M059J (cell line): ENCODE data around the gene ZNF396. TPM values are rescaled to one million over a fixed set of nuclear protein-coding genes. Genes with fewer than 3 reads are reported as not detected.

Experiments used
- DNase-seq: peaks from one replicate; pipeline ENCODE4 v3.0.0-alpha.2; 2012; ENCODE audit warnings: low read depth
- total RNA-seq: library from RNA; depleted of rRNA; stranded (reverse); fragments of >200 nt; shearing (Covaris generic); gene quantifications from 2 replicates; pipeline ENCODE4 v1.2.3, GENCODE V29; 2014; rRNA removed

ZNF396 gene
- total RNA-seq = 1.7 TPM in 2 replicates

GRCh38 chr18:35376742-35377695 is at the start of gene ZNF396:
TSS of gene ZNF396 (minus strand) at chr18:35377337. CDS start at chr18:35374292, 3,045 bp downstream.
- peak; percentile 73 for DNase-seq

DNA sequence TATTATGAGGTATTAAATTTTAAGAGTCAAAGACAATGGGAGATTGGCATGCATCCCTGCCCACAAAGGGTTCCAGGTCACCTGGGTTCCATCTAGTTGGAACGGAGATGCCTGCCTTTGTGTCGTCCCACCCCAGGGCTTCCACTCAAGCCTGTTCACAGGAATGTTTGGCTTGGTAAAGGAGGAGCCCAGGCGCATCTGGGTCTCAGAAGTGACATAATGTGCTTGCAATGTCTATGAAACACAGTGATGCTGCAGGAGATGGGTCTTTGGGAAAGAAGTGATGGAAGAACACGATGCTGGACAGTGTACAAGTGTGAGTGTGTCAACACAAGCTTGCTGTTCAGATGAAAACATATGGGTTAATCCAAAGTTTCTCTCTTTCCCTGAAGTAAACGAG is 49.6 kb upstream of the ZNF396 start:
- peak; percentile 14 for DNase-seq

- DNase-seq = no peak
These were observed 47.2 kb upstream of the ZNF396 start for GRCh38 chr18:35424356-35424755.

- no peak for DNase-seq
These were observed 45.1 kb upstream of the ZNF396 start for GRCh38 chr18:35422237-35422636.

DNA sequence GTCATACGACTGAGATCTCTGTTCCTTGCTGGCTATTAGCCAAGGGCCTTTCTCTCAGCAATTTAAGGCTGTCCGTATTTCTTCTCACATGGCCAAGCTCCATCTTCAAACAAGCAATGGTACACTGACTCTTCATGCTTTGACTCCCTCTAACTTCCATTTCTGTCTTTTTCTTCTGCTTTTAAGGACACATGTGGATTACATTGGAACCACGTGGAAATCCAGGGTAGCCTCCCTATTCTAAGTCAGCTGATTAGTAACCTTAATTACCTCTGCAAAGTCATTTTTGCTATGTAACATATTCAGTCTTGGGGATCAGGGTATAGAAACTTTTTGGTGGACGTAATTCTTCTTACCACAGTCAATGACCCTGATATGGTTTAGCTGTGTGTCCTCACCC is 41.5 kb upstream of the ZNF396 start:
- DNase-seq = no peak

DNA sequence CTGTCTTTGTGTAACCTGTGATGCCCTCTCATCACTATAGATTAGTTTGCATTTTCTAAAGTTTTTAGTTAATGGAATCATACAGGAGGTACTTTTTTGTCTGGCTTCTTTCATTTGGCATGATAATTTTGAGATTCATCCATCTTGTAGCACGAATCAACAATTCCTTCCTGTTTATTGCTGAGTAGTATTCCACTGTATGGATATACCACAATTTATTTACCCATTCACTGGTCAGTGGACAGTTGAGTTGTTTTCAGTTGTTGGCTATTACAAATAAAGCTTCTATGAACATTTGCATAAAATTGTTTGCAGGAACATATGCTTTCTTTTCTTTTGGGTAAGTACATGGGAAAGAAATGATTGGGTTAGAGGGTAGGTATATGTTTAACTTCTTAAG is 40.1 kb upstream of the ZNF396 start:
- DNase-seq = no peak

GRCh38 chr18:35415511-35416073 is 38.5 kb upstream of the ZNF396 start:
- DNase-seq = peak; percentile 13

DNA sequence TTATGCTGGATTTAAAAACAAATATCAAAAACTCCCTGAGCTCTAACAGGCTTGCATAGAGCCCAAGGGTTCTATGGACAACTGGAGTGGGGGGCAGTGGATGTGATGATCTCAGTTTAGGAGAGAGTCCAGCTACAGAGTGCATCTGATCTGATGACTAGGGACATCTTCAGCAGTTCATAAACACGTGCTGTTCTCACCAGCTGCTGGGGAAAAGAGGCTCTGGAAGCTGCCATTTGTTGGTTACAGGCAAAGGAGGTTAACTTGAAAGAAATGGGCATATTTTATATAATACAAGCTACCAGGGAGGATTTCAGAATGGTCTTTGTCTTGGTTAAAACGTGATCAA is 36.0 kb upstream of the ZNF396 start:
- no peak for DNase-seq

DNA sequence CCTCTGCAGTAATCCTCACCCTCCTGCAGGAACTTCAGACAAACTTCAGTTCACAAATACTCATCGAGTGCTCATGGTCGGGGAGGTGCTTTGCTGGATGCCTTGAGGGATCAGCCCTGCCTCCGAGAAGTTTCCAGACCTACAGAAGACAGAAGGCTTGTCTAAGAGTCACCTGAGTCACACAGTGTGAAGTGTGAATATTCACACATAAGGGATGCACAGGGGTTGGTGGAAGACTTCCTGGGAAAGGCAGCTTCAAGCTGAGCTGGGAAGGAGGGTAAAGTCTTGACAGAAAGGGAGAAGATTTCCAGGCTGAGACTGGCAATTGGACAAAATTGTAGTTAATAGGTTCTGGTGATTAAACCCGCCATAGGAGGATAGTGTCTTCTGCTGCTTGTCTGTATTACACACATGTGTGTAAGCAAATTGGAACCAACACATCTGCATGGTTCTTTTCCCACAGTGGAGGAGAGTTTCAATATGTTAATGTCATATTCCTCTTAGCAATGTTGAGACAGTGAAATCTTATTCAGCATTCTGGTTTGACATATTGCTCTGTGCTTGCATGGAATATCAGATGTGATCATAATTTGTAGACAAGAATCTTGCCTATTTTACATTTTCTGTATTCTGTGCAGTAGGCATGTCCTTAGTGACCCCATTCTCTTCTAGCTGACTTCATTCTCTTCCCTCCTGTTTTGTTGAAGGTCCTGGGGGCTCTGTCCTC is 34.7 kb upstream of the ZNF396 start:
- no peak for DNase-seq

- no peak for DNase-seq
These were observed 33.4 kb upstream of the ZNF396 start for GRCh38 chr18:35410561-35410960.

- DNase-seq = no peak
These were observed 32.8 kb upstream of the ZNF396 start for GRCh38 chr18:35409911-35410310.

DNA sequence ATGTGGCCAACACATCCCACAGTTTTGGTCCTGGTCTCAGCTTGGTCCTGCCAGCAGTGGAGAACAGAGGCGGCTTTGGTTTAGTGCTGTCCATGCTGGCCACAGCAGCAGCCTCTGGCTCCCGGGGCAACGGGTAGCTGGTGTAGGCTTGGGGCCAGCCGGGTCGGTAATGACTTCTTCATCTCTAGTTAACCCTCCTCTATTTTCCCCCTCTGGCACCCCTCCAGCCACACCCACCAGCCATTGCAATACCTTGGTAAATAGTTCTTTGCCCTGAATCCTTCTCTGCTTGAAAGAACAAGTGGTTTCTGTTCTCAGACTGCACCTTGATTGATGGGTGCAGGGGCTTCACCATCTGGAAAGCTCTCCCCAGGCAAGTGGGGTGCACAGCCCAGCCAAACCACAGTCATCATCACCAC is 31.7 kb upstream of the ZNF396 start:
- no peak for DNase-seq

- peak; percentile 76 for DNase-seq
These were observed 30.8 kb upstream of the ZNF396 start for GRCh38 chr18:35407871-35408481.

DNA sequence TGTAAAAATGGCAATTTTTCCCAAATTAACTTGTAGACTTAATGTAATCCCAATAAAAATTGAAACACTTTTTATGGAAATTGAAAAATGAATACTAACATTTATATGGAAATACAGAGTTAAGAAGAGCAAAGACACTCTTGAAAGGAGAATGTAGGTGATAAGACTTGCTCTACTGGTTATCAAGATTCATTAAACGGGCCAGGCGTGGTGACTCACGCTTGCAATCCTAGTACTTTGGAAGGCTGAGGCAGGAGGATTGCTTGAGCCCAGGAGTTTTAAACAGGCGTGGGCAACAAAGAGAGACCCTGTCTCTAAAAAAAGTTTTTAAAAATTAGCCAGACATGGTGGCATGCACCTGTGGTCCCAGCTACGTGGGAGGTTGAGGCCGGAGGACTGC is 29.5 kb upstream of the ZNF396 start:
- no peak for DNase-seq

GRCh38 chr18:35397976-35398375 is 20.8 kb upstream of the ZNF396 start:
- DNase-seq = no peak

GRCh38 chr18:35393716-35394115 is 16.6 kb upstream of the ZNF396 start:
- no peak for DNase-seq

GRCh38 chr18:35392375-35392774 is 15.2 kb upstream of the ZNF396 start:
- no peak for DNase-seq

DNA sequence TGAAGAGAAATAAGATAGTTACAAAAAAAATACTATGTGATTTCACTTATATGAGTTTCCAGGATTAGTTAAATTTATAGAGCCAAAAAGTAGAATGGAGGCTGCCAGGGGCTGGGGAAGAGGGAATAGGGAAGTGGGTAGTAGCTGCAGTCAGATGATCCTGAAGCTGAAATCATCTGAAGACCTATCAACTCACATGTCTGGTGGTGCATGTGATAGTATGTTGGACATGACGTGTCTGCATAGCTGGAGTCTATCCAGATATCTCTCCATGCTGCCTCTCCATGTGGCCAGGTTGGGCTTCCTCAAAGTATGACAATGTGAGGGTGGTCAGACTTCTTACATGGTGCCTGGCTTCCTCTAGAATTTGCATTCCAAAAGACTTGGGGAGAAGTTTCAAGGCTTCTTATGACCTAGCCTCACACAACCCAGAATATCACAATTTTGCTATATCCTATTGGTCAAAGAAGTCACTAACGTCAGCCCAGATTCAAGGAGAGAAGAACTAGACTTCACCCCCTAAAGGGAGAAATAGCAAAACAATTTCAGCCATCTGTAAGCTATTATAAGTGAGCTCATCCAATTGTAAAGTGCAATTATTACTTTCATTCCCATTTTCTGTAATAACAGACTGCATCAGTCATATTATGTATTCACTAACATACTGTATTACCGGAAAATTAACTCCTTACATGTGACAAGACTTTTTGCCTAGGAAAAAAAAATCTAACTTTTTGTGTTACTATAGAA is 14.0 kb upstream of the ZNF396 start:
- DNase-seq = no peak

DNA sequence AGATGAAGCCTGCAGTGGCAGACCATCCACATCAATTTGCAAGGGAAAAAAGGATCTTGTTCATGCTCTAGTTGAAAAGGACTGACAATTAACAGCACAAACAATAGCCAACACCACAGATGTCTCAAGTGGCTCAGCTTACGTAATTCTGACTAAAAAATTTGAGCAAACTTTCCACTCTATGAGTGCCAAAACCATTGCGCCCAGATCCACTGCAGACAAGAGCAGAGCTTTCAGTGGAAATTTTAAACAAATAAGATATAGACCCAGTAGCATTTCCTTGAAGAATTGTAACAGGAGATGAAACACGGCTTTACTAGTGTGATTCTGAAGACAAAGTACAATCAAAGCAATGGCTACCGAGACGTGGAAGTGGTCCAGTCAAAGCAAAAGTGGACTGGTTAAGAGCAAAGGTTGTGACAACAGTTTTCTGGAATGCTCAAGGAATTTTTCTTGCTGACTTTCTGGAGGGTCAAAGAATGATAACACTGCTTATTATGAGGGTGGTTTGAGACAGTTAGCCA is 12.0 kb upstream of the ZNF396 start:
- peak; percentile 56 for DNase-seq

GRCh38 chr18:35387152-35387571 is 10.0 kb upstream of the ZNF396 start:
- peak; percentile 49 for DNase-seq

GRCh38 chr18:35386600-35387100 is 9.5 kb upstream of the ZNF396 start:
- peak; percentile 69 for DNase-seq
